ENCODE data around the gene ST3GAL2. TPM values are rescaled to one million over a fixed set of nuclear protein-coding genes. Genes with fewer than 3 reads are reported as not detected.
"Not testable (repeated sequence)": the region's sequence is repeated elsewhere in the genome, so short reads cannot be mapped to it uniquely, and the experiment has no call there.

Gene ST3GAL2
- total RNA-seq, 1 donor from 2014 or later: 14.0 TPM

DNA sequence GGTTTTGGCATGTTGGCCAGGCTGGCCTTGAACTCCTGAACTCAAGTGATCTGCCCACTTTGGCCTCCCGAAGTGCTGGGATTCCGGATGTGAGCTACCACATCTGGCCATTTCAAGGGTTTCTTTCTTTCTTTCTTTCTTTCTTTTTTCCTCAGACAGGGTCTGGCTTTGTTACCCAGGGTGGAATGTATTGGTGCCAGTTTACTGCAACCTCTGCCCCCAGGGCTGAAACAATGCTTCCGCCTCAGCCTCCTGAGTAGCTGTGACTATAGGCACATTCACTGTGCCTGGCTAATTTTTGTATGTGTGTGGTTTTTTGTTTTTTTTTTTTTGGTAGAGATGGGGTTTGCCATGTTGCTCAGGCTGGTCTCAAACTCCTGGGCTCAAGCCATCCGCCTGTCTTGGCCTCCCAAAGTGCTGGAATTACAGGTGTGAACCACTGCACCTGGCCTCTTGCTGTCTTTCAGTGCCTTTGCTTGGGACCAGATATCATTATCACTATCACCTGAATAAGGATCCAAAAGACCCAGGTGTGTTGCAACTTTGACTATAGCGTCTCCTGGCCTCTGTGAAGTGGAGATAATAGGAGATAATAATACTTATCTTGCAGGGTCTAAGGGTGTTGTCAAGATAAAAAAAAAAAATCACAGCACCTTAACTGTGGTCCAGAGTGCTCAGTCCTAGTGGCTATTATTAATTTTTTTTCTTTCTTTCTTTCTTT is 18.7 kb upstream of the ST3GAL2 start:
- DNase-seq (ENCODE audit: extremely low spot score in 2 of 2): no peak
- intact Hi-C loops (cut with DNase I): no loop called here
- Histone ChIP-seq H3K9me3 (no peaks in the 10 kb centered on the region), H3K36me3 (no peaks in the 10 kb centered on the region), H3K4me3 (no peak overlapping the region), H3K27ac (no peak overlapping the region), H3K4me1 (peaks cover 21% of the 10 kb centered on the region), H3K27me3 (no peaks in the 10 kb centered on the region)
- TF ChIP-seq POLR2A (IDR thresholded peaks at IDR 0.05) (no peak), POLR2AphosphoS5 (IDR thresholded peaks at IDR 0.05; ENCODE audit: insufficient read depth in 1 of 2, low read depth in 1 of 2) (no peak)
- TF ChIP-seq, protein P1, sequence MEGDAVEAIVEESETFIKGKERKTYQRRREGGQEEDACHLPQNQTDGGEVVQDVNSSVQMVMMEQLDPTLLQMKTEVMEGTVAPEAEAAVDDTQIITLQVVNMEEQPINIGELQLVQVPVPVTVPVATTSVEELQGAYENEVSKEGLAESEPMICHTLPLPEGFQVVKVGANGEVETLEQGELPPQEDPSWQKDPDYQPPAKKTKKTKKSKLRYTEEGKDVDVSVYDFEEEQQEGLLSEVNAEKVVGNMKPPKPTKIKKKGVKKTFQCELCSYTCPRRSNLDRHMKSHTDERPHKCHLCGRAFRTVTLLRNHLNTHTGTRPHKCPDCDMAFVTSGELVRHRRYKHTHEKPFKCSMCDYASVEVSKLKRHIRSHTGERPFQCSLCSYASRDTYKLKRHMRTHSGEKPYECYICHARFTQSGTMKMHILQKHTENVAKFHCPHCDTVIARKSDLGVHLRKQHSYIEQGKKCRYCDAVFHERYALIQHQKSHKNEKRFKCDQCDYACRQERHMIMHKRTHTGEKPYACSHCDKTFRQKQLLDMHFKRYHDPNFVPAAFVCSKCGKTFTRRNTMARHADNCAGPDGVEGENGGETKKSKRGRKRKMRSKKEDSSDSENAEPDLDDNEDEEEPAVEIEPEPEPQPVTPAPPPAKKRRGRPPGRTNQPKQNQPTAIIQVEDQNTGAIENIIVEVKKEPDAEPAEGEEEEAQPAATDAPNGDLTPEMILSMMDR (IDR thresholded peaks at IDR 0.05): no peak

DNA sequence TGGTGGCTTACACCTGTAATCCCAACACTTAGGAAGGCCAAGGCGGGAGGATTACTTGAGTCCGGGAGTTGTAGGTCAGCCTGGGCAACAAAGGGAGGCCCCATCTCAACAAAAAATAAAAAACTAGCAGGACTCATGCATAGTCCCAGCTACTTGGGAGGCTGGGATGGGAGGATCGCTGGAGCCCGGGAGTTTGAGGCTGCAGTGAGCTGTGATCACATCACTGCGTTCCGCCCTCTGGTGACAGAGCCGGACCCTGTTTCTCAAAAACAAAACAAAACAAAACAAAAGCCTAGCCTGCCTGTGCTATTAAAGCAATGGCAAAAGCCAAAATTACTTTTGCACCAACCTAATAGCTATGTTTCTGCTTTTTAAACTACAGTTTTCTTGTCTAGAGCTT is 17.0 kb upstream of the ST3GAL2 start:
- Histone ChIP-seq H3K4me3 (no peak overlapping the region), H3K27me3 (no peaks in the 10 kb centered on the region), H3K9me3 (no peaks in the 10 kb centered on the region), H3K27ac (no peak overlapping the region), H3K4me1 (peaks cover 21% of the 10 kb centered on the region), H3K36me3 (no peaks in the 10 kb centered on the region)
- no peak for DNase-seq (ENCODE audit: extremely low spot score in 2 of 2)
- intact Hi-C loops (cut with DNase I): no loop called here
- TF ChIP-seq POLR2AphosphoS5 (IDR thresholded peaks at IDR 0.05; ENCODE audit: insufficient read depth in 1 of 2, low read depth in 1 of 2) (no peak), POLR2A (IDR thresholded peaks at IDR 0.05) (no peak)
- TF ChIP-seq, protein P1 (IDR thresholded peaks at IDR 0.05): no peak

DNA sequence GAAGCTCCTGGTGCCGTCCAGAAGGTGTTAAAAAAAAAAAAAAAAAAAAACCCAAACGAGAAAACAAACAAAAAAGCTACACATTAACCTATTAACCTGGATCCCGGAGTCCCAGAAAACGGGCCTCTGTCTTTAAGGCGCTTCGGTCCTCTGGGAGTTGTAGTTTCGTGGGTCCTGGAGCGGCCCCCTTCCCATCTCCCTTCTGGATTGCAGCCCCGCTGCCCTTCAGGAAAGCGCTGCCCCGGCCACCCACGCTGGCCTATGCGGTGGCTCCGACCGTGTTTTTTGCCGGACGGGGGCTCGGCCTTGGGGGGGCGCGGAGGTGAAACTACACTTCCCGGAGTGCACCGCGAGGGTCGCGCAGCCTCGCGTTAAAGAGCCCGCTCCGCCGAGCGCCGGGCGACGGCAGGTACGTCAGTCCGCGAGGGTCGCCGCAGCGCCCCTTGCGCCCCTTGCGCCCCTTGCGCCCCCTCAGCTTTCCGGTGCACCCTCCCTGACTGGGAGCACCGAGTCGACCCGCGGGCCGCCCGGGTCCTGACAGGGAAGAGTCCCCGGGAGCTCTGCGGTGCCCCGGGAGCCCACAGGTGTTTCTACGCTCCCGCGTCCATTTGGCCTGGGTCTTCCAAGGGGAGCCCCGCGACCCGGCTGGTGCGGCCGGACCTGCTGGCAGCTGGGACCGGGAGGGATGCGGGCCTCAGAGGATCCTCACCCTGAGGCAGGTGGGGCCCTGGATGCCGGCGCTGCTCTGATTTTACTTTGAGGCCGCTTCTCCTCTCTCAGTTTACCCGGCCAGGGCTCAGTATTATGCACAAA is 15.5 kb upstream of the ST3GAL2 start, which contains the start of gene FCSK:
FCSK (plus strand) TSS at position 374 of the 813 bp plus-strand sequence. CDS start 8,596 bp downstream, outside the sequence.
- H3K4me3 ChIP-seq: peak within 1 kb of the TSS; percentile 84 to 97
- peak within 1 kb of the TSS; percentile 87 for H3K27ac ChIP-seq
- no peak for DNase-seq (ENCODE audit: extremely low spot score in 2 of 2)

DNA sequence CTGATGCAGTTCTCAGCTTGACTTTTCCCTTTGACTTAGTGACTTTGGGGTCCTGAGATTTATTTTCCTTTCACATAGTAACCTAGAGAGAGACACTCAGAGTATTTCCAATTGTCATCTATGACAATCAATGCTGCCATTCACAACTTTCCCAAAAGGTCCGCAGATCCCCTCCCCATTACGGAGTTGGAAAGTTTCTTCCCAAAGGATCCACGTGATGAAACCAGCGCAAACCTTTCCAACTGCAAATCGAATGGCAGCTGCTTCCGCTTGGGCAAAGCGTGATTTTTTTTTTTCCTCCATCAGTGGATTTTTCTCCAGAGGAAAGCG is 15.0 kb upstream of the ST3GAL2 start:
- TF ChIP-seq POLR2AphosphoS5 (IDR thresholded peaks at IDR 0.05; ENCODE audit: insufficient read depth in 1 of 2, low read depth in 1 of 2) (no peak), POLR2A (IDR thresholded peaks at IDR 0.05) (no peak)
- TF ChIP-seq, protein P1 (IDR thresholded peaks at IDR 0.05): no peak
- H3K9me3 ChIP-seq: no peaks in the 10 kb centered on the region
- H3K36me3 ChIP-seq: no peaks in the 10 kb centered on the region
- intact Hi-C loops (cut with DNase I): no loop called here
- no peak for DNase-seq (ENCODE audit: extremely low spot score in 2 of 2)
- peak overlapping the region; percentile 87 for H3K27ac ChIP-seq
- no peaks in the 10 kb centered on the region for H3K27me3 ChIP-seq
- peak overlapping the region; percentile 84 to 97 for H3K4me3 ChIP-seq
- H3K4me1 ChIP-seq: peaks cover 21% of the 10 kb centered on the region

More for the DNA sequence above, 15.5 kb upstream of the ST3GAL2 start, which contains the start of gene FCSK:
- H3K4me1 ChIP-seq: peaks cover 21% of the 10 kb centered on the region
- H3K36me3 ChIP-seq: no peaks in the 10 kb centered on the region
- intact Hi-C loops (cut with DNase I): no loop called here
- TF ChIP-seq POLR2A (IDR thresholded peaks at IDR 0.05) (no peak), POLR2AphosphoS5 (IDR thresholded peaks at IDR 0.05; ENCODE audit: insufficient read depth in 1 of 2, low read depth in 1 of 2) (peak; percentile 68 to 86)
- H3K27me3 ChIP-seq: no peaks in the 10 kb centered on the region
- H3K9me3 ChIP-seq: no peaks in the 10 kb centered on the region

DNA sequence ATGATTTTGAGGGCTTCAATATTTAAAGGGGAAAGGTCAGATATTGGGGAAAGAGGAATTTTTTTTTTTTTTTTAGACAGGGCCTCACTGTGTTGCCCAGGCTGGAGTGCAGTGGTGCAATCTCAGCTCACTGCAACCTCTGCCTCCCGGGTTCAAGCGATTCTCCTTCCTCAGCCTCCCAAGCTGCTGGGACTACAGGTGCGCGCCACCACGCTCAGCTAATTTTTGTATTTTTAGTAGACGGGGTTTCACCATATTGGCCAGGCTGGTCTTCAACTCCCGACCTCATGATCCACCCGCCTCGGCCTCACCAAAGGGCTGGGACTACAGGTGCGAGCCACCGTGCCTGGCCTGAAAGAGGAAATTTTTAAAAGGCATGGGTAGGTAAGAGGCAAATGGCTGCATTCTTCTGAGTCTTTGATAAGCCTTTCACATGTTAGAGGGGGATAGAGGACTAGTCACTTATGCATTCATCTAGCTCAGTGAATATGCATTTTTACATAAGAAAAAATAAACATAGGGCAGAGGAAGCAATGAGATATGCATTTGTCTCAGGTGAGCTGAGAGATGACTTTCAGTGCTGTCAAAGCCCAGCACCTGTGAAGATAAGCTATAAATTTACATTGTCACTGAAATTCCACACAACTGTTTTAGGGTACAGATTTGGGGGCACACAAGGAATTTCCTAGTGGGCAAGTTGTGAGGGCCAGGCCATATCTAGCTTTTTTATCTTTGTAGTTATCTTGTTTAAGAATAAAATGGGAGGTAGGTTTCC is 14.4 kb upstream of the ST3GAL2 start:
- intact Hi-C loops (cut with DNase I): no loop called here
- Histone ChIP-seq H3K4me1 (peaks cover 21% of the 10 kb centered on the region), H3K9me3 (no peaks in the 10 kb centered on the region), H3K27me3 (no peaks in the 10 kb centered on the region), H3K27ac (no peak overlapping the region), H3K4me3 (peak overlapping the region; percentile 84 to 97), H3K36me3 (no peaks in the 10 kb centered on the region)
- TF ChIP-seq, protein P1 (IDR thresholded peaks at IDR 0.05): no peak
- no peak for TF ChIP-seq POLR2AphosphoS5 (IDR thresholded peaks at IDR 0.05; ENCODE audit: insufficient read depth in 1 of 2, low read depth in 1 of 2)
- no peak for TF ChIP-seq POLR2A (IDR thresholded peaks at IDR 0.05)
- DNase-seq (ENCODE audit: extremely low spot score in 2 of 2): no peak

DNA sequence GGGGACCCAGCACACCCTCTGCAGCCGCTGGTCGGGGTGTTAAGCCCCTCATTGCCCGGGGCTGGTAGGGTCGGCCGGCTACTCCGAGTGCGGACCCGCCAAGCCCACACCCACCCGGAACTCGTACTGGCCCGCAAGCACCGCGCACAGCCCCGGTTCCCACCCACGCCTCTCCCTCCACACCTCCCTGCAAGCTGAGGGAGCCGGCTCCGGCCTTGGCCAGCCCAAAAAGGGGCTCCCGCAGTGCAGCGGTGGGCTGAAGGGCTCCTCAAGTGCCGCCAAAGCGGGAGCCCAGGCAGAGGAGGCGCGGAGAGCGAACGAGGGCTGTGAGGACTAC is 12.1 kb upstream of the ST3GAL2 start:
- H3K27me3 ChIP-seq; H3K9me3 ChIP-seq; DNase-seq (ENCODE audit: extremely low spot score in 2 of 2); intact Hi-C loops (cut with DNase I); H3K27ac ChIP-seq; H3K36me3 ChIP-seq: not testable (repeated sequence)
- H3K4me3 ChIP-seq: peak overlapping the region in 1 of 2 donors; percentile 15
- peaks cover 18% of the 10 kb centered on the region for H3K4me1 ChIP-seq

DNA sequence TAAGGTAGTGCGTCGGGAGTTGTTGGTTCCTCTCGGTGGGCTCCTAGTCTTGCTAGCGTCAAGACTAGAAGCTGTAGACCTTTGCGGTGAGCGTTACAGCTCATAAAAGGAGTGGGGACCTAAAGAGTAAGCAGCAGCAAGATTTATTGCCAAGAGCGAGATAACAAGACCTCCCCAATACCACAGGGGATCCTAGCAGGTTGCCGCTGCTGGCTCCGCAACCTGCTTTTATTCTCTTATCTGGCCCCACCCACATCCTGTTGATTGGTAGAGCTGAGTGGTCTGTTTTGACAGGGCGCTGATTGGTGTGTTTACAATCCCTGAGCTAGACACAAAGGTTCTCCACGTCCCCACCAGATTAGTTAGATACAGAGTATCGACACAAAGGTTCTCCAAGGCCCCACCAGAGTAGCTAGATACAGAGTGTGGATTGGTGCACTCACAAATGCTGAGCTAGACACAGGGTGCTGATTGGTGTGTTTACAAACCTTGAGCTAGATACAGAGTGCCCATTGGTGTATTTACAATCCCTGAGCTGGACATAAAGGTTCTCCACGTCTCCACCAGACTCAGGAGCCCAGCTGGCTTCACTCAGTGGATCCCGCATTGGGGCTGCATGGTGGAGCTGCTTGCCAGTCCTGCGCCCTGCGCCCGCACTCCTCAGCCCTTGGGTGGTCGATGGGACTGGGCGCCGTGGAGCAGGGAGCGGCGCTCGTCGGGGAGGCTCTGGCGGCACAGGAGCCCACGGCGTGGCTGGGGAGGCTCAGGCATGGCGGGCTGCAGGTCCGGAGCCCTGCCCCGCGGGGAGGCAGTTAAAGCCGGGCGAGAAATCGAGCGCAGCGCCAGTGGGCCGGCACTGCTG is 11.5 kb upstream of the ST3GAL2 start:
- Histone ChIP-seq H3K4me3 (peak overlapping the region in 1 of 2 donors; percentile 15), H3K4me1 (peaks cover 12% of the 10 kb centered on the region)
- H3K9me3 ChIP-seq; H3K27ac ChIP-seq; intact Hi-C loops (cut with DNase I); DNase-seq (ENCODE audit: extremely low spot score in 2 of 2); H3K36me3 ChIP-seq; H3K27me3 ChIP-seq: not testable (repeated sequence)
